Astrocyte of the spinal cord (primary cell): ENCODE data around the gene GPR15.

Experiments
- DNase-seq: peaks from one replicate; pipeline ENCODE4 v3.0.0; 2011; ENCODE audit warnings: low read depth, low spot score
- H3K4me3 ChIP-seq: 2 replicates; pipeline ENCODE4 v1.5.1; 2011; ENCODE audit warnings: low read depth, mild to moderate bottlenecking, low read length, moderate library complexity
- CTCF ChIP-seq: IDR thresholded peaks from 2 replicates; pipeline ENCODE4 v1.5.1; 2012; ENCODE audit warnings: low read depth, mild to moderate bottlenecking, low read length, inconsistent platforms
- in situ Hi-C: cut with HindIII; loops from 2 replicates; pipeline ENCODE4 v1.10.0; 2017; ENCODE audit warnings: low sequenced_read_pairs

Gene GPR15

GRCh38 chr3:98514948-98515347 lies 16.8 kb upstream of the GPR15 start:
- in situ Hi-C loops = no loop called here
- no peak for TF ChIP-seq CTCF
- H3K4me3 ChIP-seq = no peak overlapping the region
- no peak for DNase-seq

- H3K4me3 ChIP-seq = no peak overlapping the region
- no peak for DNase-seq
- no peak for TF ChIP-seq CTCF
- in situ Hi-C loops = no loop called here
Observed at GRCh38 chr3:98518816-98519215, 13.0 kb upstream of the GPR15 start.

DNA sequence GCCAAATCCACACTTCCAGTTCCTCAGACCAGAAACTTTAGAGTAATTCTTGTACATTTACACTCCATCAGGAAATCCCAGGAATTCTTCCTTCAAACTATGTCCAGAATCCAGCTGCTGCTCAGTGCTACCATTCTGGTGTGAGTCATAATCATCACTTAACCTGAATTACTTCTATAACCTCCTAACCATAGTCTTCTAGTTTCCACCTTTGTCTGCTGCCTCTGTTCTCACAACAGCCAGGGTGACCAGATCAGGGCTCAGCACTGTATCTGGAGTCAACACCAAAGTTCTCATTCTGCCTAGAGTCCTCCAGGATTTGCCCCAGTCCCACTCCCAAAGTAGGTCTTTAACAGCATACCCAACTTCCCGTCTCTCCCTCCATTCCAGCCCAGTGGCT lies 12.4 kb upstream of the GPR15 start:
- no peak overlapping the region for H3K4me3 ChIP-seq
- in situ Hi-C loops = no loop called here
- TF ChIP-seq CTCF = no peak
- peak; percentile 11 for DNase-seq

- no peak for TF ChIP-seq CTCF
- in situ Hi-C loops = no loop called here
- peak overlapping the region; percentile 83 for H3K4me3 ChIP-seq
- peak; percentile 78 for DNase-seq
Observed at GRCh38 chr3:98521897-98522543, 9.8 kb upstream of the GPR15 start.

GRCh38 chr3:98522544-98523281 lies 9.1 kb upstream of the GPR15 start, which contains the start of gene CLDND1:
CLDND1 (minus strand) TSS chr3:98522902; CDS start chr3:98521424, 1,478 bp downstream.
- TF ChIP-seq CTCF = no peak
- peak within 1 kb of the TSS; percentile 83 for H3K4me3 ChIP-seq
- DNase-seq = peak; percentile 99
- in situ Hi-C loops = no loop called here

DNA sequence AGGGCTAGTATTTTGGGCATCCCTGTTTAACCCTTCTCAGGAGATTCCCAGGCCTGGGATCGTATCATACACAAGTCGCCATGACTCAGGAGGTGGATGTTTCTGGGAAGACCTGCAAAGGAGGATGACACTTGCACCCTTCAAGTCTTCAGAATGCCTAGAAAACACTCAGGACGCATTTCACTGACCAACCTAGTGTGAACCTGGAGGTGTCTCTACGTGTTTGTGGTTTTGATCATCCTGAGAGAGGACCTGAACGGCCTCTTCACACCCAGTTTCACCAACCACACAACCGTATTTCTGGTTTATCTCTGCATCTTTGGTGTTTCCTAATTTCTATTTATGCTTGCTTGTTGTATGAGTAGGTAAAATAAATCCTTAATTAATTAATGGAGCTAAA lies 6.3 kb upstream of the GPR15 start:
- no peak for TF ChIP-seq CTCF
- DNase-seq = no peak
- in situ Hi-C loops = no loop called here
- H3K4me3 ChIP-seq = no peak overlapping the region
